ENCODE measurements around the gene ANKRD13A.

ANKRD13A gene

DNA sequence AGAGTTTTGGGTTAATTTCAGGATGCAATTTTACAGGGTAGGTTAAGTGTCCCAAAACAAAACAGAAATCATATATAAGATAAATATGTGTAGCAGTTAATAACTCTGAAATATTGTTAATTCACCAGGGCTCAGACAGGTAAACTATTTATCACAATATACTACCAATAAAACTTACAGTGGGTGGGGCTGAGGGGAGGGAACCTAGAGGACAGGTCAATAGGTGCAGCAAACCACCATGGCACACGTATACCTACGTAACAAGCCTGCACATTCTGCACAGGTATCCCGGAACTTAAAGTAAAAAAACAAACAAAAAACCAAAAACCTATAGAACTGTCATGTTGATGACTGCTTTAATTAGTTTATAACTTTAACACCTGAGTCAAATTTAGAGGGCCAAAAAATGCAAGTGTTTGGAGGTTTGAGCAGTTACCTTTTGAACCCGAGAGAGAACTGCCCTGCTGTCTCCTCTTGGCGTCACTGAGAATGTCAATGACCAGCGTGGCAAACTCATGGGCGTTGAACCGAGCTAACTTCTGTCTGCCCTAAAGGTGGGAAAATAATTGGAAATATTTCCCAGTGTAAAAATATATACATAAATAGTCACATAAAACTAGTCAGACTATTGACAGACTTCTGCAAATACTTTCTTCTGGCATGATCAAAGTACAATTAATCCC, 39.7 kb upstream of the ANKRD13A start:
- no peak overlapping the region for H2AK5ac ChIP-seq (ENCODE audit: low read length, severe bottlenecking)
- H3K79me1 ChIP-seq (replicated peaks; ENCODE audit: low read length, poor library complexity, severe bottlenecking), result peaks cover 9% of the 10 kb centered on the region
- H2BK12ac ChIP-seq (ENCODE audit: low read length in 2 of 2), result no peak overlapping the region
- no peak overlapping the region for H3K27ac ChIP-seq (ENCODE audit: low read length, poor library complexity, severe bottlenecking)
- no peak overlapping the region for H3K4ac ChIP-seq (ENCODE audit: low read depth in 1 of 2, low read length in 2 of 2)
- H3K4me1 ChIP-seq (ENCODE audit: control insufficient read depth, insufficient read depth, low read depth, low read length), result peaks cover 4% of the 10 kb centered on the region
- H2BK15ac ChIP-seq (ENCODE audit: low read depth, poor library complexity, severe bottlenecking), result no peak overlapping the region
- no peak overlapping the region for H4K91ac ChIP-seq (ENCODE audit: low read length)
- no peak overlapping the region for H3K4me2 ChIP-seq (ENCODE audit: low read length, poor library complexity, severe bottlenecking)
- no peak overlapping the region for H3K4me3 ChIP-seq (ENCODE audit: insufficient read depth in 1 of 2, low read depth in 1 of 2, low read length in 2 of 2)
- H3K18ac ChIP-seq (ENCODE audit: low read depth in 1 of 2, low read length in 2 of 2), result no peak overlapping the region
- no peak overlapping the region for H2AFZ ChIP-seq (ENCODE audit: low read depth, low read length)
- no peak overlapping the region for H3K14ac ChIP-seq (ENCODE audit: low read length in 2 of 2)
- no peak overlapping the region for H3K23ac ChIP-seq (ENCODE audit: low read length in 2 of 2)
- no peaks in the 10 kb centered on the region for H3K27me3 ChIP-seq (ENCODE audit: control insufficient read depth in 1 of 2, insufficient read depth in 1 of 2, low read length in 2 of 2)
- WGBS, result 100% methylated on average over 1 of the region's 8 CpGs
- no peak overlapping the region for H2BK120ac ChIP-seq (ENCODE audit: low read depth, low read length)
- no peak for DNase-seq
- H3K9me3 ChIP-seq (ENCODE audit: control insufficient read depth, low read length), result no peaks in the 10 kb centered on the region
- no peak overlapping the region for H2BK5ac ChIP-seq (ENCODE audit: low read depth, low read length, poor library complexity, severe bottlenecking)
- peaks cover 22 to 60% of the 10 kb centered on the region in 2 experiments for H3K36me3 ChIP-seq (ENCODE audit: control insufficient read depth in 1 of 2, insufficient read depth in 2 of 2, low read depth in 1 of 2, low read length in 2 of 2)
- no peak overlapping the region for H4K8ac ChIP-seq (ENCODE audit: low read length)
- no peak overlapping the region for H3K9ac ChIP-seq (ENCODE audit: low read length)

DNA sequence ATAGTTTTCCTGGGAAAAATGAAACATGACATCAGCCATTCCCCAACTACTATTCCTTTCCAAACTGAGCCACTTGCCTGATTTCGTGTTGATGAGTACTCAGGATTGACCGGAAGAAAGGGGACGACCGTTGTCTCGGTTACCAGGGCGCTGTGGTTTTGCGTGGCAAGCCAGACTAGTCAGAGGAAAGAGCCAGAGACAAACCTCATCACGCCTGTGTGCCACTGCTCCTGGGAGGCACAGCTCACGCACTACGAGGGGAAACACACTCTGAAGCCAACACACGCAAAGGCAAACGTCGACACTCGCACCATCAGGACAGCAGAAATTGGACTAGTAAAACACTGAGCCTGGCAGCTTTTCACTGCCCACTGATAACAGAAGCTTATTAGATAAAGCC, 38.0 kb upstream of the ANKRD13A start:
- H2AK5ac ChIP-seq (ENCODE audit: low read length, severe bottlenecking), result no peak overlapping the region
- no peak overlapping the region for H3K4me3 ChIP-seq (ENCODE audit: insufficient read depth in 1 of 2, low read depth in 1 of 2, low read length in 2 of 2)
- peaks cover 13% of the 10 kb centered on the region for H3K79me1 ChIP-seq (replicated peaks; ENCODE audit: low read length, poor library complexity, severe bottlenecking)
- no peak overlapping the region for H2BK15ac ChIP-seq (ENCODE audit: low read depth, poor library complexity, severe bottlenecking)
- no peak overlapping the region for H3K18ac ChIP-seq (ENCODE audit: low read depth in 1 of 2, low read length in 2 of 2)
- H3K9me3 ChIP-seq (ENCODE audit: control insufficient read depth, low read length), result no peaks in the 10 kb centered on the region
- peaks cover 4% of the 10 kb centered on the region for H3K4me1 ChIP-seq (ENCODE audit: control insufficient read depth, insufficient read depth, low read depth, low read length)
- H2BK5ac ChIP-seq (ENCODE audit: low read depth, low read length, poor library complexity, severe bottlenecking), result no peak overlapping the region
- DNase-seq, result no peak
- no peak overlapping the region for H3K27ac ChIP-seq (ENCODE audit: low read length, poor library complexity, severe bottlenecking)
- no peak overlapping the region for H2AFZ ChIP-seq (ENCODE audit: low read depth, low read length)
- no peak overlapping the region for H2BK12ac ChIP-seq (ENCODE audit: low read length in 2 of 2)
- WGBS, result 94% methylated on average over 14 of the region's 14 CpGs
- H3K9ac ChIP-seq (ENCODE audit: low read length), result no peak overlapping the region
- no peaks in the 10 kb centered on the region for H3K27me3 ChIP-seq (ENCODE audit: control insufficient read depth in 1 of 2, insufficient read depth in 1 of 2, low read length in 2 of 2)
- H4K8ac ChIP-seq (ENCODE audit: low read length), result no peak overlapping the region
- H4K91ac ChIP-seq (ENCODE audit: low read length), result no peak overlapping the region
- no peak overlapping the region for H3K4ac ChIP-seq (ENCODE audit: low read depth in 1 of 2, low read length in 2 of 2)
- no peak overlapping the region for H2BK120ac ChIP-seq (ENCODE audit: low read depth, low read length)
- no peak overlapping the region for H3K23ac ChIP-seq (ENCODE audit: low read length in 2 of 2)
- no peak overlapping the region for H3K4me2 ChIP-seq (ENCODE audit: low read length, poor library complexity, severe bottlenecking)
- no peak overlapping the region for H3K14ac ChIP-seq (ENCODE audit: low read length in 2 of 2)
- H3K36me3 ChIP-seq (ENCODE audit: control insufficient read depth in 1 of 2, insufficient read depth in 2 of 2, low read depth in 1 of 2, low read length in 2 of 2), result peaks cover 28 to 65% of the 10 kb centered on the region in 2 experiments

DNA sequence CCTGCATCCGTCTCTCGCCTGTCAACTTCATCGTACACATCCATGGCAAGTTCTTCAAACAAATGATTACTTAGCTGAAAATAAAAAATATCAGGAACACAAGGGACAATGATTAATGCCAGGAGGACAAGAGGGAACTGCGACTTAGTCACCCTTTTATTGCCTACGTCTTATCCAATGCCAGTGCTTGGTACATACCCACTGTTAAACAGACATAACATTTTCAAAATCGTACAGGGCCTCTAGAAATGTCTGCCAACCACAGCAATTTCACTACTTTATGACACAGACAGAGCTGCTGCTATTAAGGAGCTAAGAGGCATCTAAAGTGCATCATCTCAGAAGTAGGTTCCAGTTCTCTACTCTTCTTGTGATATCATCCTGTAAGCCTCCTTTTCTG, 37.6 kb upstream of the ANKRD13A start:
- H3K4me1 ChIP-seq (ENCODE audit: control insufficient read depth, insufficient read depth, low read depth, low read length), result peaks cover 4% of the 10 kb centered on the region

DNA sequence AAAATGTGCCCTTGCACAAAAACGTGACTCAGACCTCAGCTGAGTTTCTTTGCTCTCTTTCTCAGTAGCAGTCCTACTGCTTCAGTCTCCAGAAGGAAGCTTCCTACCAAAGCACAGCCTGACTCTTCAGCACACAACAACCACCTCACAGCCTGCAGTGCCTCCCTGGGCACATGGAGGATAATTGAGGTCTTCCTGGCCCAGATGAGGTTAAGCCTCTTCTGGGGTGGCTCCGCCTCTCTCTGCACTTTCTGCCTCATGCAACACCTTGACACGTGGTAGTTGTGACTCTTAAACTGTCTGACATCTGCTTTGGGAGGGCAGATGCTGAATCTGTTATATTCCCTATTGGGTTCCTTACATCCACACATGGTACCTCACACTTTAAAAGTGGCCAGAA, 36.8 kb upstream of the ANKRD13A start:
- Histone ChIP-seq H3K4me3 (ENCODE audit: insufficient read depth in 1 of 2, low read depth in 1 of 2, low read length in 2 of 2) (no peak overlapping the region), H4K91ac (ENCODE audit: low read length) (no peak overlapping the region), H3K27ac (ENCODE audit: low read length, poor library complexity, severe bottlenecking) (no peak overlapping the region), H3K4me1 (ENCODE audit: control insufficient read depth, insufficient read depth, low read depth, low read length) (peaks cover 4% of the 10 kb centered on the region), H3K27me3 (ENCODE audit: control insufficient read depth in 1 of 2, insufficient read depth in 1 of 2, low read length in 2 of 2) (no peaks in the 10 kb centered on the region), H3K23ac (ENCODE audit: low read length in 2 of 2) (no peak overlapping the region), H3K4me2 (ENCODE audit: low read length, poor library complexity, severe bottlenecking) (no peak overlapping the region), H3K14ac (ENCODE audit: low read length in 2 of 2) (no peak overlapping the region), H3K9me3 (ENCODE audit: control insufficient read depth, low read length) (no peaks in the 10 kb centered on the region), H2AK5ac (ENCODE audit: low read length, severe bottlenecking) (no peak overlapping the region), H3K79me1 (replicated peaks; ENCODE audit: low read length, poor library complexity, severe bottlenecking) (peaks cover 13% of the 10 kb centered on the region), H3K18ac (ENCODE audit: low read depth in 1 of 2, low read length in 2 of 2) (no peak overlapping the region), H2AFZ (ENCODE audit: low read depth, low read length) (no peak overlapping the region), H4K8ac (ENCODE audit: low read length) (no peak overlapping the region), H2BK15ac (ENCODE audit: low read depth, poor library complexity, severe bottlenecking) (no peak overlapping the region), H2BK5ac (ENCODE audit: low read depth, low read length, poor library complexity, severe bottlenecking) (no peak overlapping the region), H3K9ac (ENCODE audit: low read length) (peak overlapping the region; percentile 12), H2BK120ac (ENCODE audit: low read depth, low read length) (no peak overlapping the region), H3K36me3 (ENCODE audit: control insufficient read depth in 1 of 2, insufficient read depth in 2 of 2, low read depth in 1 of 2, low read length in 2 of 2) (peaks cover 28 to 67% of the 10 kb centered on the region in 2 experiments), H2BK12ac (ENCODE audit: low read length in 2 of 2) (no peak overlapping the region), H3K4ac (ENCODE audit: low read depth in 1 of 2, low read length in 2 of 2) (no peak overlapping the region)
- DNase-seq, result no peak
- WGBS, result 87% methylated on average over 3 of the region's 3 CpGs

More for the DNA sequence above, 37.6 kb upstream of the ANKRD13A start:
- Histone ChIP-seq H3K23ac (ENCODE audit: low read length in 2 of 2) (no peak overlapping the region), H3K36me3 (ENCODE audit: control insufficient read depth in 1 of 2, insufficient read depth in 2 of 2, low read depth in 1 of 2, low read length in 2 of 2) (peaks cover 28 to 63% of the 10 kb centered on the region in 2 experiments), H3K4ac (ENCODE audit: low read depth in 1 of 2, low read length in 2 of 2) (no peak overlapping the region), H3K79me1 (replicated peaks; ENCODE audit: low read length, poor library complexity, severe bottlenecking) (peaks cover 13% of the 10 kb centered on the region), H3K27ac (ENCODE audit: low read length, poor library complexity, severe bottlenecking) (no peak overlapping the region), H4K91ac (ENCODE audit: low read length) (no peak overlapping the region), H2AK5ac (ENCODE audit: low read length, severe bottlenecking) (no peak overlapping the region), H2BK15ac (ENCODE audit: low read depth, poor library complexity, severe bottlenecking) (no peak overlapping the region), H2AFZ (ENCODE audit: low read depth, low read length) (no peak overlapping the region), H3K4me3 (ENCODE audit: insufficient read depth in 1 of 2, low read depth in 1 of 2, low read length in 2 of 2) (no peak overlapping the region), H2BK5ac (ENCODE audit: low read depth, low read length, poor library complexity, severe bottlenecking) (no peak overlapping the region), H3K18ac (ENCODE audit: low read depth in 1 of 2, low read length in 2 of 2) (no peak overlapping the region), H2BK120ac (ENCODE audit: low read depth, low read length) (no peak overlapping the region), H4K8ac (ENCODE audit: low read length) (no peak overlapping the region), H2BK12ac (ENCODE audit: low read length in 2 of 2) (no peak overlapping the region), H3K9me3 (ENCODE audit: control insufficient read depth, low read length) (no peaks in the 10 kb centered on the region), H3K14ac (ENCODE audit: low read length in 2 of 2) (no peak overlapping the region), H3K27me3 (ENCODE audit: control insufficient read depth in 1 of 2, insufficient read depth in 1 of 2, low read length in 2 of 2) (no peaks in the 10 kb centered on the region), H3K4me2 (ENCODE audit: low read length, poor library complexity, severe bottlenecking) (no peak overlapping the region), H3K9ac (ENCODE audit: low read length) (no peak overlapping the region)
- DNase-seq, result no peak
- WGBS, result 90% methylated on average over 6 of the region's 6 CpGs

Measured in mesenchymal stem cell (in vitro differentiated cells and primary cell).